AG20443 (cell line): Measurements from ENCODE around the gene PEPD.
A peak's percentile ranks its signal among the peaks of the same experiment; 100 is the strongest.

Experiments used
- DNase-seq: peaks from one replicate; pipeline ENCODE4 v3.0.0; 2012; ENCODE audit warnings: low spot score, mixed read lengths

Gene PEPD

DNA sequence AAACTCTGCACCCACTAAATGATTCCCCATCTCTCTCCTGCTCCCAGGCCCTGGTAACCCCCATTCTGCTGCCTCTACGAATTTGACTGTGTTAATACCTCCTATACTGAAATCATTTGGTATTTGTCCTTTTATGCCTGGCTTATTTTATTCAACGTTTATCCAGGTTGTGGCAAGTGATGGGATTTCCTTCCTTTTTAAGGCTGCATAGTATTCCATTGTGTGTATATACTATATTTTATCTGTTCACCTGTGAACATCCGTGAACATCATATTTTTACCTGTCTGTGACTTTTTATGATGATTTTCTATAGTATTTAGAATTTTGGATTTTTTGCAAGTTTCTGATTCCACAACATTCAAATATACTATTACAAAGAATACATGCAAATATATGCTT, 162.0 kb downstream of the PEPD start:
- no peak for DNase-seq

DNA sequence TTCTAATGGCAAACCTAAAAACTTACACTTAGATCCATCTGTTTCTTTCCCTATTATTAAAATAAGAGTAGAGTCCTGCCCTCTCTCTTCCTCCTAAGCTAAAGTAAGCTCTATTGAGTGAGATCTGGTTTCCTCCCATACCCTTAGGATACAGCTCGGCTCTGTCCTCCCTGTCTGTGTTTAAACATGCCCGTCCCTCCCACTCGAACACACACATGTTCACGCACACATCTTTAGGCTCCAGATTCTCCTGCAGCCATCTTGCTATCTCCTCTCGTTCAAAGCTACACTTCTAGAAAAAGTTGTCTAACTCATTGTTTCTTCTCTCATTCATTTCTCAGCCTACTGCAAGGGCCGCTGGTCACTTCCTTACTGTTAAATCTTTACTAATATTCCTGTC, 163.2 kb downstream of the PEPD start:
- DNase-seq: no peak

DNA sequence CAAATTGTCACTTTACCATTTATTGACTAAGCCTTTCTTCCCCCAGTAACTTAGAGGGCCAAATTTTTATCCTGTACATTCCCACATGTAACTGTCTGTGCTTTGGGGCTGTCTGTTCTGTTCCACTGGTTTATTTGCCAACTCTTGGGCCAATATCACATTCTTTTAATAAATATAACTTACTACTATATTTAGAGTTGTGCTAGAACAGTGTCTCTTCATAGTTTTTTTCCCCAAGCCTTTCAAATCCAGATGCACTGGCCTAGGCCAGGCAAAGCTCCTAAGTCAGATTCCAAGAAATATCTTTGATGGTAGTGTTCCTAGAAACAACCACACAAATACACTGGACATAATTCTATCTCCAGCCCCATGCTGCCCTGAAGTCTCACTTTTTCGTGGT, 164.0 kb downstream of the PEPD start:
- DNase-seq: no peak

DNA sequence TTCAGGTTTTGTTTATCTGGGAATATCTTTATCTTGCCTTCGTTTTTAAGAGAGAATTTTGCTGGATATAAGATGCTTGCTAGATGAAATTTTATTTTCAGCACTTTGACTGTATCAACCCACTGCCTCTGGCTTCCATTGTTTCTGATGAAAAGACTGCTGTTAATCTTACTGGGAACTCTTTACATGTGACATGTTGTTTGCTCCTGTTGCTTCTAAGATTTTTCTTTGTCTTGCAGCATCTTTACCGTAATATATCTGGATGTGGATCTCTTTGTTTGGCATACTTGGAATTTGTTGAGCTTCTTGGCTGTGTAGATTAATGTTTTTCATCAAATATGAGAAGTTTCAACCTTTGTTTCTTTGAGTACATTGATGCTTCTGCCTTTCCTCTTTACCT, 166.1 kb downstream of the PEPD start:
- no peak for DNase-seq

DNA sequence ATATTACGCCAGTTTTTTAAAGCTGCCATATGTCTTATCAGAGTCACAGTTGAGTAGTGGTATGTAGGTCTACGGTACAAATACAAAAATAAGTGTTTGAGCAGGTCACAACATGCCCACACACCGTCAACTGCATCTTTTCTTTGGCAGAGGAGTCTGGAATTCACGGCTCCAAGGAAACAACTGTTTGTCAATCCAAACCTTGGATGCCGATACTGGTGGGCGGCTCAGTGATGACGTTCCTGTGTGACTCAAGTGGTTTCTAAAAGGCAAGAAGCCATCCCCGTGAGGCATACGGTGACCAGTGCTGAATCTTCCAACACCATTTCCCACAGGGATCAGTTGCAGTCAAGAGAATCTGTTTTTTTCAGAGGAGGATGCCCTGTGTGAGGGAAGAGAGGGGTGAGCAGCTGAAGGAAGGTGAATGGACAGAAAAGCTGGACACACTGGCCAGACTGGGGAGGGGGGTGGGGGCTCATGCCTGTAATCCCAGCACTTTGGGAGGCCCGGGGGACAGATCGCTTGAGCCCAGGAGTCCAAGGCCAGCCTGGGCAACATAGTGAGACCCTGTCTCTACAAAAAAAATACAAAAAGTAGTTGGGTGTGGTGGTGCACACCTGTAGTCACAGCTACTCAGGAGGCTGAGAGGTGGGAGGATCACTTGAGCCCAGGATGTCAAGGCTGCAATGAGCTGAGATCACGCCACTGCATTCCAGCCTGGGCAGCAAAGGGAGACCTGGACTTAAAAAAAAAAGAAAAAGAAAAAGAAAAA, 170.9 kb downstream of the PEPD start:
- peak; percentile 84 for DNase-seq

DNA sequence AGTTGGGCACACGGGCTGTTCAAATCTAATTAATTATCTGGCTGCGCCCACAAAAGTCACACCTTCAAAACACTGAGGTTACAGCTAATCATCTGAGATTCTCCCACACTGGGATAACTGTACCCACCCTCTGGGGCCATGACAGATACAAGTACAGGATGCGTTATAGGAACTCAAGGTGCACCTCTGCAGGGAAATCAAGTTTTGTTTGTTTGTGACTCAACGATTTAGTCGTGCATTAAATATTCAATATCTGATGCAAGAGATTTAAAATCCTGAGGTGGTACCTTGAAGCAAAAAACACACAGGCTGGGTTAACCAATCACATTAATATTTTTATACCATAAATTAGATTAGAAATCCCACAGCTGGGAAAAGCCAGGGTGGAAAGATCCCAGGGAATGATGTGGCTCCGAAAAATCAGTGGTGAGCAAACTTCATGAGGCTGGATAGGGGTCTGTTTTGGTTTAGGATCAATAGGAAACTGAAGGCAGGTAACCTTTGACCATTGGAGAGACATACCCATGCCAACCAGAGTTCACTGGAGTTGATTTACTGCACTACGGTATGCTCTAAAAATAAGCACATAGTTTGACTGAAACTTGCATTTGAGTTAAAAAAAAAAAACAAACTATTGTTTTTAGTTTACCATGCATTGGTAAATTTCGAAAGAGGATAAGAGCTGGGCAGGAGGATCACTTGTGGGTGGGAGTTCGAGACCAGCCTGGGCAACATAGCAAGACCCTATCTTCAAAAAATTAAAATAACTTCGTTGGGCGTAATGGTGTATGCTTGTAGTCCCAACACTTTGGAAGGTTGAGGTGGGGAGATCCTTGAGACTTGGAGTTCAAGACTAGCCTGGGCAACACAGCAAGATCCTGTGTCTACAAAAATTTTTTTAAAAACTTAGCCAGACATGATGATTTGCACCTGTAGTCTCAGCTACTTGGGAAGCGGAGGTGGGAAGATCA, 172.0 kb downstream of the PEPD start:
- no peak for DNase-seq

DNA sequence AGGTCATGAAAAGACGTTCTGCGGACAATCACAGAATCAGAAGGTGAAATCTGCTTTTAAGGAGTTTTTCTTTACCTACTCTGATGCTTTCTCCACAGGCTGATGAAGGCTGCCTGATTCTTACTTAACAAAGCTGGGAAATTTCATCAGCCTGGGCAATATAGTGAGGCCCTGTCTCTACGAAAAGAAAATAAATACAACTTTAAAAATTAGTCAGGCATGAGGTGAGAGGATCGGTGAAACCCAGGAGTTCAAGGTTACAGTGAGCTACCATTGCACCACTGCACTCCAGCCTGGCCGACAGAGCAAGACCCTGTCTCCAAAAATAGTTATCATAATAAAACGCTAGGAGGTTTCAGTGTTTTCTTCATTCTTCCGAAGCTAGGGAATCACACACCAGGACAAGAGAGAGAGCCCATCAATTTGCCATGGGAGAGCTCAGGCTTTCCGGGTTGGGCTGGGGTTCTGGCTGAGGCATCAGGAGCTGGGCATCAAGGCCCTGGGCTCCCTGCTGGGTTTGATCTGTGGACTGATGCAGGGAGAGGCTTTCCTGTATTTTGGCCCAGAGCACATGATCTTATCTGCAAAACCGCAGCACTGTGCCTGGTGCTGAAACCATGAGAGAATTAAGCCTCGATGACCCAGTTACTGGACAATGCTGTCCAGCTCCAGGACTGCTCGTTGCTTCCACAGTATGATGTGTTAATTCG, 173.1 kb downstream of the PEPD start:
- DNase-seq: peak; percentile 55

GRCh38 chr19:33347300-33347699, 174.3 kb downstream of the PEPD start:
- no peak for DNase-seq

GRCh38 chr19:33346665-33347064, 174.9 kb downstream of the PEPD start:
- DNase-seq: no peak

DNA sequence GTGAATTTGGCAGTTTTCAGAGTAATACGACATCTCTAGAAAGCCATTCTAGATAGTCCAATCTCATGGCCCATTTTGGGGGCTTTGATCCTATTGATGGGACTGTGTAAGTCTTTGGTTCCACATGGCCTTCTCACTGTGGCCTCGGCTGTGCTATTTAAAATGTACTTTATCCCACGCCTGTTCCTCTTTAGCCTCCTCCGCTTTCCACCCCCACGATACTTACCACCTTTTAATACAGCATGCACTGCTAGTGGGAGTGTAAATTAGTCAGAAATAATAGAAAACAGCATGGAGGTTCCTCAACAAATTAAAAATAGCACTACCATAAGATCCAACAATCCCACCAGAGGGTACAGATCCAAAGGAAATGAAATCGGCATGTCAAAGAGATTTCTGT, 176.4 kb downstream of the PEPD start:
- DNase-seq: no peak

DNA sequence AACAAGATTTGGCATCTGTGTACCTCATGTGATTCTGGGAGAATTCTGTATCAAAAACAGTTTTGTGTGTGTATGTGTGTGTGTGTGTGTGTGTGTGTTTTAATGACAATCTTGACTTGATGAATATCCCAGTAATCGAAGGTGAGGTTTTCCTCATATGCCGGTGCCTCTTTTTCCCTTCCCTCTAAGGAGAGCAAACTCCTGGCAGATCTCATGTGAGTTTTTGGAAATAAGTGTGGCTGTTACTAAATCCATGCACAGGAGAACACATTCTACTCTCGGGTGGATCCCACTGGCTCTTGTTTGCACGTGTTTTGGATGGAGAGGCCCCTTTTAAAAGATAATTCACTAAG, 177.0 kb downstream of the PEPD start:
- no peak for DNase-seq

- DNase-seq: peak; percentile 34
Observed at GRCh38 chr19:33343859-33344572, 177.6 kb downstream of the PEPD start.

DNA sequence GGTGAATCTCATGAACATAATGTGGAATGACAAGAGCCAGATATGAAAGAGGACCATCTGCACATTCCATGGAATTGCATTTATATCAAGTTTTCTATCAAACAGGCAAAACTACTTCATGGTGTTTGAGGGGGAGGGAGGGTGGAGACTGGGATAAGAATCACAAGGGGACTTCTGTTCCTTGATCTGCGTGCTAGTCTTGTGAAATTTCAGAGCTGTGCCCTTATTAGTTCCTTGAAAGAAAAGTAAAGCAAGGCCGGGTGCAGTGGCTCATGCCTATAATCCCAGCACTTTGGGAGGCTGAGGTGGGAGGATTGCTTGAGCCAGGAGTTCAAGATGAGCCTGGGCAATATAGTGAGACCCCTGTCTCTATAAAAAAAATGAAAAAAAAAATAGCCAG, 178.3 kb downstream of the PEPD start:
- DNase-seq: no peak

DNA sequence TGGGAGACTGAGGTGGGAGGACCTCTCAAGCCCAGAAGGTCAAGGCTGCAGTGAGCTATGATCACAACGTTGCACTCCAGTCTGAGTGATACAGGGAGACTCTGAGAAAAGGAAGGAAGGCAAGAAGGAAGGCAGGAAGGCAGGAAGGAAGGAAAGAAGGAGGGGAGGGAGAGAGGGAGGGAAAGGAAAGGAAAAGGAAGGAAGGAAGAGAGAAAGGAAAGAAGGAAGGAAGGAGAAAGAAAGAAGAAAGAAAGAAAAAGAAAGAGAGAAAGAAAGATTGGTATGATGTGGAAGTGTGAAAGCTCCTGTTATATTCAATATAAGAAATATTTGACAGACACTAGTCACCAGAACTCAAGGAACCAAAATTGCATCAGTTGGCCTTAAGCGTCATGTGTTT, 180.6 kb downstream of the PEPD start:
- DNase-seq: no peak

DNA sequence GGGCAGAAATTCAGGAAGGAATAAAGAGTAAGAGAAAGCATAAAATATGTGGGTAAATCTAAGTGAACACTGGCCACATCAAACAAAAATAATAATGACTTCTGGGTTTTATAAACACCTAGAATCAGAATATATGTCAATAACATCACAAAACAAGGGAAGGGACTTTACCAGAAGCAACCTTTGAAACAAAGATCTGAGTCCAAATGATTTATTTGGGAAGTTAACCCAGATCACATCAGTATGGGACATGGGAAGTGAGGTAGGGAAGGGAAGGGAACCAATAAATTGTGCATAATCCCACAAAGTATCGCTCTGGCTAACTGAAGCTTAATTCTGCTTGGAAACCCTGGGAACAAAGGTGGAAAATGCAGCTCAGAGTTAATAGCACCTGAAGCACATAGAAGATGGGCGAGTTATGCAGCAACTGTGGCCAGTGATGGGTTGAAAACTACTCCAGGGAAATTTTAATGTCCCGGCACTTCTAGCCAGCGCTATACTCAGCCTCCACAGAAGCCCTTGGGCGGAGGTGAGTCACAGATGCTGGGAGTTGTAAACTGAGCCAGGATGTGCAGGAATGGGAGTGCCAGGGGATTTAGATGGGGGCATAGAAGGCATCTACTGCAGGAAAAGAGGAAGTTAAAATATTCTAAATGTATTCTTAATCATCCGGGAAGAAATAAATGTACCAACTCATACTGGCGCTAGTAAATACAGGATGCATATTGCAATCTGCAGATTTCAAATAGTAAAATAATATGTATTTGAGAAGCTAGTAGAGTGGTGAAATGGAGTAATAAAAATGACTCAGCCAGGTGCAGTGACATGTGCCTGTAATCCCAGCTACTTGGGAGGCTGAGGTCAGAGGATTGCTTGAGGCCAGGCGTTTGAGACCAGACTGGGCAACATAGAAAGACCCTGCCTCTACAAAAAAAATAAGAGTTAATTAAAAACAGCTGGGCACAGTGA, 182.3 kb downstream of the PEPD start:
- DNase-seq: no peak
